Kasumi-1 (cell line): ENCODE measurements around the gene ANKRD23.

ENCODE experiments used
- DNase-seq, 2 experiments: peaks; one replicate each; lab custom pipeline; 2025; lab: John Stamatoyannopoulos, UW

ANKRD23 gene

GRCh38 chr2:96877042-96877451 is 33.2 kb upstream of the ANKRD23 start:
- DNase-seq: no peak

- DNase-seq: peak in 1 of 2 experiments; percentile 18
Measured at GRCh38 chr2:96876269-96877041, 32.6 kb upstream of the ANKRD23 start.

- no peak for DNase-seq
Measured at GRCh38 chr2:96875498-96876268, 31.9 kb upstream of the ANKRD23 start.

GRCh38 chr2:96874198-96874831 is 30.5 kb upstream of the ANKRD23 start:
- no peak for DNase-seq

- DNase-seq: no peak
Measured at GRCh38 chr2:96873651-96874096, 29.9 kb upstream of the ANKRD23 start.

GRCh38 chr2:96872591-96873349 is 28.9 kb upstream of the ANKRD23 start:
- DNase-seq: no peak

GRCh38 chr2:96870626-96871255 is 26.9 kb upstream of the ANKRD23 start:
- no peak for DNase-seq

- no peak for DNase-seq
Measured at GRCh38 chr2:96869822-96870625, 26.2 kb upstream of the ANKRD23 start, which contains the start of gene SEMA4C. SEMA4C (minus strand) TSS chr2:96870080; CDS start chr2:96867886, 2,194 bp downstream.

- DNase-seq: no peak
Measured at GRCh38 chr2:96869281-96869821, 25.5 kb upstream of the ANKRD23 start.

GRCh38 chr2:96868555-96869280 is 24.9 kb upstream of the ANKRD23 start:
- DNase-seq: peak; percentile 54 to 69

- no peak for DNase-seq
Measured at GRCh38 chr2:96867756-96868554, 24.1 kb upstream of the ANKRD23 start.

GRCh38 chr2:96866986-96867755 is 23.4 kb upstream of the ANKRD23 start:
- no peak for DNase-seq

- DNase-seq: no peak
Measured at GRCh38 chr2:96866586-96866985, 22.8 kb upstream of the ANKRD23 start.

GRCh38 chr2:96866149-96866548 is 22.3 kb upstream of the ANKRD23 start:
- DNase-seq: no peak

GRCh38 chr2:96865654-96866053 is 21.8 kb upstream of the ANKRD23 start:
- no peak for DNase-seq

GRCh38 chr2:96864343-96865091 is 20.7 kb upstream of the ANKRD23 start:
- DNase-seq: no peak
